Body of pancreas (tissue), 4 donors: ENCODE measurements around the gene PTBP3. TPM values are rescaled to one million over a fixed set of nuclear protein-coding genes. Genes with fewer than 3 reads are reported as not detected.

Experiments
- ATAC-seq: fragments of 150-250 bp; one replicate; pipeline ENCODE4 v1.9.1; 2016
- DNase-seq, 4 donors: peaks; one replicate each; pipeline ENCODE4 v3.0.0-alpha.2; 2019
- H3K27ac ChIP-seq, 4 donors: fragments of 200-600 bp; sonication (generic); 1 replicate in 3 of 4; 2 replicates in 1 of 4; pipeline versions ENCODE4 v1.5.1 to v1.6.1; 2016 to 2019; ENCODE audit warnings: mild to moderate bottlenecking in 1 of 4, mixed read lengths in 1 of 4, moderate library complexity in 1 of 4
- H3K27me3 ChIP-seq, 2 donors: fragments of 200-600 bp; sonication (generic); one replicate each; pipeline ENCODE4 v1.6.0; 2016; ENCODE audit warnings: mild to moderate bottlenecking in 1 of 2
- H3K36me3 ChIP-seq, 2 donors: fragments of 200-600 bp; sonication (generic); replicated peaks in 1 of 2; 2 replicates each; pipeline ENCODE4 v1.5.1; 2016; ENCODE audit warnings: low read depth in 2 of 2; ENCODE audit not compliant: insufficient read depth in 1 of 2
- H3K4me1 ChIP-seq: fragments of 200-600 bp; sonication (generic); one replicate; pipeline ENCODE4 v1.6.0; 2016
- H3K4me3 ChIP-seq, 2 donors: fragments of 200-600 bp; sonication (generic); 1 replicate in 1 of 2; 2 replicates in 1 of 2; pipeline ENCODE4 v1.5.1; 2016 to 2019
- H3K9me3 ChIP-seq, 3 donors: fragments of 200-600 bp; sonication (generic); 1 replicate in 2 of 3; 2 replicates in 1 of 3; pipeline ENCODE4 v1.5.1; 2016
- CTCF ChIP-seq, 7 experiments: fragments of 450-650 bp in 4 of 7; fragments of 200-600 bp in 3 of 7; sonication (generic) in 3 of 7; IDR thresholded peaks; one replicate each; pipeline ENCODE4 v1.5.1; 2016 to 2019; ENCODE audit warnings: antibody characterized with exemption in 7 of 7
- POLR2A ChIP-seq, 3 donors: fragments of 450-650 bp; IDR thresholded peaks; one replicate each; pipeline ENCODE4 v1.6.1; 2016; ENCODE audit warnings: antibody characterized with exemption in 3 of 3, mild to moderate bottlenecking in 2 of 3
- WGBS, 2 donors: methylation state at CpG; one replicate each; pipeline ENCODE4 v1.1.5; 2017; 5-methylcytosine and 5-hydroxymethylcytosine counted together
- intact Hi-C: fragments of 100-400 bp; cut with DNase I; formaldehyde crosslinking; loops from one replicate; pipeline ENCODE4 v1.15.1; 2023
- total RNA-seq, 2 donors: library from RNA; depleted of rRNA; stranded (reverse); fragments of >200 nt; gene quantifications; one replicate each; pipeline ENCODE4 v1.1.0, GENCODE V29; 2016

Gene PTBP3
- total RNA-seq, 2 donors from 2014 or later = 30.4 to 122 TPM

- no peak for ATAC-seq
- H3K27me3 ChIP-seq = no peaks in the 10 kb centered on the region
- 36 to 38% methylated on average over 3 of the region's 3 CpGs for WGBS, 2 donors
- H3K4me1 ChIP-seq = no peaks in the 10 kb centered on the region
- no peaks in the 10 kb centered on the region for H3K36me3 ChIP-seq
- H3K27ac ChIP-seq = no peak overlapping the region
- H3K4me3 ChIP-seq = no peak overlapping the region
- TF ChIP-seq POLR2A (IDR thresholded peaks at IDR 0.05) (no peak), CTCF (IDR thresholded peaks at IDR 0.05) (no peak)
- intact Hi-C loops = no loop called here
- DNase-seq = no peak
- H3K9me3 ChIP-seq = no peaks in the 10 kb centered on the region
These were observed 17.8 kb upstream of the PTBP3 start for GRCh38 chr9:112351184-112351583.

GRCh38 chr9:112349008-112349333, 15.6 kb upstream of the PTBP3 start:
- TF ChIP-seq CTCF (IDR thresholded peaks at IDR 0.05) = no peak
- no peak for DNase-seq
- ATAC-seq = no peak
- intact Hi-C loops = no loop called here
- no peaks in the 10 kb centered on the region for H3K27me3 ChIP-seq
- H3K4me3 ChIP-seq = no peak overlapping the region
- H3K9me3 ChIP-seq = no peaks in the 10 kb centered on the region
- no peaks in the 10 kb centered on the region for H3K4me1 ChIP-seq
- no peaks in the 10 kb centered on the region for H3K36me3 ChIP-seq
- no peak overlapping the region for H3K27ac ChIP-seq
- WGBS, 2 donors = 57 to 71% methylated on average over 4 of the region's 4 CpGs

GRCh38 chr9:112348257-112349007, 15.0 kb upstream of the PTBP3 start:
- WGBS, 2 donors = 14 to 27% methylated on average over 17 to 19 of the region's 19 CpGs
- no peaks in the 10 kb centered on the region for H3K36me3 ChIP-seq
- ATAC-seq = peak; percentile 93
- peak overlapping the region in 2 of 4 donors; percentile 4 to 43 for H3K27ac ChIP-seq
- intact Hi-C loops = no loop called here
- peak in 2 of 3 donors; percentile 38 to 41 for TF ChIP-seq POLR2A (IDR thresholded peaks at IDR 0.05)
- TF ChIP-seq CTCF (IDR thresholded peaks at IDR 0.05) = no peak
- no peaks in the 10 kb centered on the region for H3K4me1 ChIP-seq
- H3K9me3 ChIP-seq = no peaks in the 10 kb centered on the region
- H3K27me3 ChIP-seq = no peaks in the 10 kb centered on the region
- peak; percentile 86 to 90 (median 88) for DNase-seq
- no peak overlapping the region for H3K4me3 ChIP-seq

- ATAC-seq (no peak), DNase-seq (no peak)
- H3K4me1 ChIP-seq = peaks cover 12% of the 10 kb centered on the region
- no peaks in the 10 kb centered on the region for H3K9me3 ChIP-seq
- intact Hi-C loops = no loop called here
- H3K36me3 ChIP-seq = no peaks in the 10 kb centered on the region
- no peak for TF ChIP-seq POLR2A (IDR thresholded peaks at IDR 0.05)
- TF ChIP-seq CTCF (IDR thresholded peaks at IDR 0.05) = no peak
- H3K27me3 ChIP-seq = no peaks in the 10 kb centered on the region
- H3K4me3 ChIP-seq = no peak overlapping the region
- no peak overlapping the region for H3K27ac ChIP-seq
These were observed 8.3 kb upstream of the PTBP3 start for GRCh38 chr9:112341730-112342129.

- no peak for DNase-seq
These were observed 6.5 kb upstream of the PTBP3 start for GRCh38 chr9:112339886-112340285.

More at GRCh38 chr9:112339886-112340285, 6.5 kb upstream of the PTBP3 start:
- Histone ChIP-seq H3K9me3 (no peaks in the 10 kb centered on the region), H3K4me3 (no peak overlapping the region), H3K36me3 (no peaks in the 10 kb centered on the region), H3K27me3 (no peaks in the 10 kb centered on the region), H3K27ac (no peak overlapping the region), H3K4me1 (peaks cover 12% of the 10 kb centered on the region)
- ATAC-seq = no peak
- no peak for TF ChIP-seq POLR2A (IDR thresholded peaks at IDR 0.05)
- TF ChIP-seq CTCF (IDR thresholded peaks at IDR 0.05) = no peak
- intact Hi-C loops = no loop called here
- 87 to 94% methylated on average over 3 of the region's 3 CpGs for WGBS, 2 donors
